OCI-LY7 (cell line): ENCODE data around the gene SERAC1.

Experiments
- EZH2phosphoT487 ChIP-seq: fragments of 200-600 bp; sonication (generic); IDR thresholded peaks from 2 replicates; pipeline ENCODE4 v1.6.1; 2018; ENCODE audit warnings: low read depth, borderline replicate concordance, mild to moderate bottlenecking, mixed run types, antibody characterized with exemption, low read length, moderate library complexity, mixed read lengths
- TF ChIP-seq, protein P1 (sequence below): fragments of 200-600 bp; sonication (generic); conservative IDR thresholded peaks from 2 replicates; pipeline ENCODE4 v1.5.1; 2014; ENCODE audit warnings: mild to moderate bottlenecking, antibody characterized with exemption, low read length, moderate library complexity, mixed read lengths

DNA sequence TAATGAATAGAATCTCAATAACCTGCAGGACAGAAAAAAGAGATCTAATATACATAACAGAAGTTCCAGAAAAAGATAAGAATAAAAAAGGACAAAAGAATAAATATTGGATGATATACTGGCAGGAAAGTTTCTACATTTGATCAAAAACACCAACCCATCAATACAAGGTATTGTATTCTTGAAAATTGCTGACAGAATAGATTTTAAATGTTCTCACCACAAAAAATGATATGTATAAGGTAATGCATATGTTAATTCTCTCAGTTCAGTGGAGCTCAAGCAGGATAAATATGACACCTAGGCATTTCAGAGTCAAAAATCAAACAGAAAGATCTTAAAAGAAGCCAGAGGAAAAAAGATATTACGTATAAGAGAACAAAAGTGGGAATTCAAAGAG, 43.8 kb downstream of the SERAC1 start:
- TF ChIP-seq, protein P1, sequence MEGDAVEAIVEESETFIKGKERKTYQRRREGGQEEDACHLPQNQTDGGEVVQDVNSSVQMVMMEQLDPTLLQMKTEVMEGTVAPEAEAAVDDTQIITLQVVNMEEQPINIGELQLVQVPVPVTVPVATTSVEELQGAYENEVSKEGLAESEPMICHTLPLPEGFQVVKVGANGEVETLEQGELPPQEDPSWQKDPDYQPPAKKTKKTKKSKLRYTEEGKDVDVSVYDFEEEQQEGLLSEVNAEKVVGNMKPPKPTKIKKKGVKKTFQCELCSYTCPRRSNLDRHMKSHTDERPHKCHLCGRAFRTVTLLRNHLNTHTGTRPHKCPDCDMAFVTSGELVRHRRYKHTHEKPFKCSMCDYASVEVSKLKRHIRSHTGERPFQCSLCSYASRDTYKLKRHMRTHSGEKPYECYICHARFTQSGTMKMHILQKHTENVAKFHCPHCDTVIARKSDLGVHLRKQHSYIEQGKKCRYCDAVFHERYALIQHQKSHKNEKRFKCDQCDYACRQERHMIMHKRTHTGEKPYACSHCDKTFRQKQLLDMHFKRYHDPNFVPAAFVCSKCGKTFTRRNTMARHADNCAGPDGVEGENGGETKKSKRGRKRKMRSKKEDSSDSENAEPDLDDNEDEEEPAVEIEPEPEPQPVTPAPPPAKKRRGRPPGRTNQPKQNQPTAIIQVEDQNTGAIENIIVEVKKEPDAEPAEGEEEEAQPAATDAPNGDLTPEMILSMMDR, result no peak
- TF ChIP-seq EZH2phosphoT487, result no peak
